GM12801 (cell line): Measurements from ENCODE around the gene KRT82.

Experiments used
- TF ChIP-seq, protein P1 (sequence below): IDR thresholded peaks from one replicate; pipeline ENCODE4 v1.5.1; 2011; ENCODE audit warnings: control low read depth; ENCODE audit not compliant: insufficient read length; ENCODE audit errors: extremely low read depth

KRT82 gene

DNA sequence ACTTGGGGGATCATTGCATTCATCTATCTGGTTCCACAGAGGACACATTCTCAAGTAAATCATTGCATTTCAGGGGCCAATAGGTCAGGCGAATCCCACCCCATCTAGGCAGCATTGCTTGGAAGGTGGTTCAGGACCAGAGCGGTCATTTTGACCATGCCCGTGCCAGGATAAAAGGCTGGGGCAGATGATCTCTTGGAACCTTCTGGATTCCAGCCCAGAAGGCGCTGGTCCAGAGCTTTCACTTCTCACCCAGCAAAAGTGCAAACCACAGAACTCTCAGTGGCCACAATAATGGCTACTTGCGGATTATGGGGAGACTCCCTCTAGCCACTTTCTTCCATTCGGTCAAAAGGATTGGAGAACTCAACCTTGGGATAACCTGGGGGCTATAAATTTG lies 38.3 kb downstream of the KRT82 start:
- TF ChIP-seq, protein P1, sequence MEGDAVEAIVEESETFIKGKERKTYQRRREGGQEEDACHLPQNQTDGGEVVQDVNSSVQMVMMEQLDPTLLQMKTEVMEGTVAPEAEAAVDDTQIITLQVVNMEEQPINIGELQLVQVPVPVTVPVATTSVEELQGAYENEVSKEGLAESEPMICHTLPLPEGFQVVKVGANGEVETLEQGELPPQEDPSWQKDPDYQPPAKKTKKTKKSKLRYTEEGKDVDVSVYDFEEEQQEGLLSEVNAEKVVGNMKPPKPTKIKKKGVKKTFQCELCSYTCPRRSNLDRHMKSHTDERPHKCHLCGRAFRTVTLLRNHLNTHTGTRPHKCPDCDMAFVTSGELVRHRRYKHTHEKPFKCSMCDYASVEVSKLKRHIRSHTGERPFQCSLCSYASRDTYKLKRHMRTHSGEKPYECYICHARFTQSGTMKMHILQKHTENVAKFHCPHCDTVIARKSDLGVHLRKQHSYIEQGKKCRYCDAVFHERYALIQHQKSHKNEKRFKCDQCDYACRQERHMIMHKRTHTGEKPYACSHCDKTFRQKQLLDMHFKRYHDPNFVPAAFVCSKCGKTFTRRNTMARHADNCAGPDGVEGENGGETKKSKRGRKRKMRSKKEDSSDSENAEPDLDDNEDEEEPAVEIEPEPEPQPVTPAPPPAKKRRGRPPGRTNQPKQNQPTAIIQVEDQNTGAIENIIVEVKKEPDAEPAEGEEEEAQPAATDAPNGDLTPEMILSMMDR: no peak

DNA sequence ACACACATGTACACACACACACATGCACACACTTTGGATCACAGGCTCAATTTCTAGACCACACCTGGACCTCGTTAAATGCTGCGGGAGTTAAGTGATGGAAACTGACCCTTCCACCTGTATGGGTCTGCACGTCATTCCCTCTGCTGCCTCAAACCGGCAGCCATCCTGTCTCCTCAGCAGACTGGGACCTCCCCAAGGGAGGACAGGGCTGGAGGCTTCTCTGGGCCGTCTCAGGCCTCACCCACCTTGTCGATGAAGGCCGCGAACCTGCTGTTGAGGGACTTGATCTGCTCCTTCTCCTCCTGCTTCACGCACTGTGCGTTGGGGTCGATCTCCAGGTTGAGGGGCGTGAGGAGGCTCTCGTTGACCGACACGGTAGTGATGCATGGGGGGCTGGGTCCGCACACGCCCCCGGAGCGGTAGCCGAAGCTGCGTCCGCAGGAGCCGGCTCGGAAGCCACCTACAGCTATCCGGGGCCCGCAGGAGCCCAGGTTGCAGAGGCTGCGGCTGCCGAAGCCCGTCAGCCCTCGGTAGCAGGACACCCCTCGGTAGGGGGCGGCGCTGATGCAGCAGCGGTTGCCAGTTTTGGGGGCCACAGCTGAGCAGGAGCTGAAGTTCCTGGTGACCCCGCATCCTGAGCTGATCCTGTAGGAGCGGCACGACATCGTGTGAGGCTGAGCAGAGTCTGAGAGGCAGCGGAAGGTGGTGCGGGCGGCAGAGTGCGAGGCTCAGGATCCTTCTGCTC lies 39.2 kb downstream of the KRT82 start, which contains the start of gene KRT85:
Gene KRT85, minus strand, starts transcription at position 744 of the 748 bp plus-strand sequence. Its CDS starts 76 bp downstream, at position 668.
- TF ChIP-seq, protein P1: no peak

DNA sequence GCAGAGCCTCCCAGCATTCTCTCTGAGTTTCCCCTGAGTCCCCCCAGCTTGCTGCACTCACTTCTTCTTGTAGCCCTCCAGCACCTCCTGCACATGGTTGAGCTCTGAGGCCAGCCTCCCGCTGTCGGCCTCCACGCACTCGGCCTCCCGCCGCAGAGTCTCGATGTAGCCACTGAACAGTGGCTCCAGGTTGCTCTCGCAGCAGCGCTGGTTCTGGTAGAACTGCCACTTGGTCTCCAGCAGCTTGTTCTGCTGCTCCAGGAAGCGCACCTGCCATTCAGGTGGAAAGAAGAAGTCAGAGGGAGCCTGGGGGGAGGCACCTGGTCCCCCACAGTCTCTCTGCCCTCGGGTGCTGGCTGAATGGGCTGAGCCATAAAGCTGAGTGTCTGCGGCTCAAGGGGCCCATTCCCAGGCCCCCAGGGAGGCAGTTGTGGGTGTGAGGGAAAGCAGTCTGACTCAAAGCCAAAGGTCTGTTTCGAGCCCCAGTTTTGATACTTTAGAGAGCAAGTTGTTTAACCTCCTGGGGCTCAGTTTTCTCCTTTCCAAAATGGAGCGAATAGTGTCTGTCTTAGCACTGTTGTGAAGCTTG lies 41.1 kb downstream of the KRT82 start:
- TF ChIP-seq, protein P1: no peak

DNA sequence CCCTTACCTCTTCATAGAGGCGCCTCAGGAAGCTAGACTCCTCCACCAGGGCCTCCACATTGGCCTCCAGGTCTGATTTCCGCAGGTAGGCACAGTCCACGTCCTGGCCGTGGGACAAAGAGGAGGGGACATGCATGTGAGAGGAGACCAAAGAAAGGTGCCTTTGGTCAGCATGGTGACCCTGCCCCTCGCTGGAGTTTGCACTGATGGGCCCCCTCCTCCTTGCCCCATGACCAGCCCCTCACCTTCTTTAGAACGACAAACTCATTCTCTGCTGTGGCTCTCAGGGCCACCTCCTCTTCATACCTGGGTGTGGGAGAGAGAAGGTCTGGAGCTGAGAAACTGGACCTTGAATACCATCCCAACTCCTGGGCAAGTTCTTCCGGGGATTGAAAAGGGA lies 42.1 kb downstream of the KRT82 start:
- TF ChIP-seq, protein P1: no peak

DNA sequence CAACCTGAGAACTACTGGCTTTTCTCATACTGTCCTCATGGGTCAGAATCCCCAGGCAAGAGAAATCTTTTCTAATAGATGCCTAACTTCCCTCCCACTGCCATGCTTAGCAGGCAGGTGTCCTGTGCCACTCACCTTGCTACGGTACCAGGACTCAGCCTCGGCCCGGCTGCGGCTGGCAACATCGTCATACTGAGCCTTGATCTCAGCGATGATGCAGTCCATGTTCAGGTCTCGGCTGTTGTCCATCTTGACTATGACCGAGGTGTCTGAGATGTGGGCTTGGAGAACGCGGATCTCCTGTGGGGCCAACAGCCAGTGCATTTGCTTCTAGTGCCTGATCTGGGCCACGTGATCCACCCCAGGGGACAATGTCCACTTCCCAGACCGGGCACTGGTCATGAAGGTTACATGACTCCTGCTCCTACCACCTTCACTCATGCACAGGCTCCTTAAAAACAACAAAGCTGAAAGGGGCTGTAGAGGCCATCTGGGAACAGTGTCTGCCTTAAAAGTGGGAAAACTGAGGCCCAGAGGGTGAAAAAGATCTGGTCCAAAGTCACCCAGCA lies 42.9 kb downstream of the KRT82 start:
- TF ChIP-seq, protein P1: no peak

DNA sequence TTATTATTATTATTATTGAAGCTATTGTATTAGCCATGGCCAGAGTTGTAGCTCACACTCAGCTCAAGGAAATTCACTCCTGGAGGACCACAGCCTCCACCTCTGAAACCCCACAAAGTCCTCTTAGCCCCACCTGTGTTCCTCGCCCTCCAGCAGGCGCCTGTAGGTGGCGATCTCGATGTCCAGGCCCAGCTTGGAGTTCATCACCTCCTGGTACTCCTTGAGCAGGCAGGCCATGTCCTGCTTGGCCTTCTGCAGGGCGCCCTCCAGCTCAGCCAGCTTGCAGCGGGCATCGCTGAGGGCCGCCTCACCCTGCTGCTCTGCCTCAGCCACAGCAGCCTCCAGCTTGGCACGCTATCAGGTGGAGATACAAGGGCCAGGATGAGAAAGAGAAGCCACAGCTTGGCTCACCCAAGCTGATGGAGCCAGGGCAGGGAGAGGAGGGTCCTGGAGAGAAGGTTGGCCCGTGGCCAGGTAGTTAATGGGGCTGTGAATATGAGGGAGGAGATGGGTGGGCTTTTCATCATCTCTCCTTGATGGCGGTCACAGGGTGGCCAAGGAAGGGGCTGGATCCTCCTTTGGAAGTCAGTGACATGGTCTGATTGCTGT lies 43.9 kb downstream of the KRT82 start:
- TF ChIP-seq, protein P1: no peak

DNA sequence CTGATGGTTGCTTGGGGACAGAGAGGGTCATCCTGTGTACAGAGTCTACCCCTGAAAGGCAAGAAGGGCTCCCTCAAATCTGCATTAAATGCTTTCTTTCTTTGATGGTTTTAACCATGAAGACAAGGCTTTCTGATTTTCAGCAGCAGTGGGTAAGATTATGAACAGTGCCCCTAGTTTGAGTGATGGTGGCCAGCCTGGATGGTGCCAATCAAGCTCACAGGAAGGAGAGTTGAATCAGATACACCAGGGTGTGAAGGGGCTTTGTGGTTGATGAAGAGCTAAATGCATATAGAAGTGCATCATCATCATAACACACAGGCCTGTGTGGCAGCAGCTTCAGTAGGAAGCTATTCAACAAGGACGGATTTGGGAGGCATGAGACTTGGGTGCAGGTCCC lies 44.6 kb downstream of the KRT82 start:
- TF ChIP-seq, protein P1: no peak
